Measurements from ENCODE around the gene NKAPL.
A peak's percentile ranks its signal among the peaks of the same experiment; 100 is the strongest.
"Not testable (repeated sequence)": the region's sequence is repeated elsewhere in the genome, so short reads cannot be mapped to it uniquely, and the experiment has no call there.

Gene NKAPL

GRCh38 chr6:28248916-28249315 is 10.2 kb upstream of the NKAPL start:
- DNase-seq, result no peak

GRCh38 chr6:28250747-28251146 is 8.3 kb upstream of the NKAPL start:
- DNase-seq, result no peak

GRCh38 chr6:28251661-28252008 is 7.5 kb upstream of the NKAPL start:
- no peak for DNase-seq

GRCh38 chr6:28252009-28252975 is 6.8 kb upstream of the NKAPL start, which contains the start of gene ZKSCAN4:
TSS of gene ZKSCAN4 (minus strand) at chr6:28252269. CDS start at chr6:28251980, 289 bp downstream.
- DNase-seq, result peak; percentile 86

GRCh38 chr6:28254121-28254519 is 5.0 kb upstream of the NKAPL start:
- DNase-seq, result no peak

GRCh38 chr6:28257042-28257441 is 2.1 kb upstream of the NKAPL start:
- no peak for DNase-seq

GRCh38 chr6:28263922-28264321 is 4.8 kb downstream of the NKAPL start:
- DNase-seq, result no peak

- no peak for DNase-seq
Observed at GRCh38 chr6:28264834-28265401, 5.8 kb downstream of the NKAPL start.

- no peak for DNase-seq
Observed at GRCh38 chr6:28266563-28266961, 7.5 kb downstream of the NKAPL start.

- DNase-seq, result peak; percentile 87
Observed at GRCh38 chr6:28266962-28267694, 8.0 kb downstream of the NKAPL start, which contains the start of gene ZSCAN26. TSS of gene ZSCAN26 (plus strand) at chr6:28267143. CDS start at chr6:28271920, 4,777 bp downstream.

GRCh38 chr6:28267695-28268059 is 8.6 kb downstream of the NKAPL start:
- DNase-seq, result no peak

- DNase-seq, result no peak
Observed at GRCh38 chr6:28269492-28269891, 10.4 kb downstream of the NKAPL start.

GRCh38 chr6:28274888-28275287 is 15.8 kb downstream of the NKAPL start:
- DNase-seq, result no peak

- no peak for DNase-seq
Observed at GRCh38 chr6:28277746-28278145, 18.6 kb downstream of the NKAPL start.

GRCh38 chr6:28280595-28281287 is 21.6 kb downstream of the NKAPL start:
- DNase-seq, result no peak

- DNase-seq, result peak; percentile 53
Observed at GRCh38 chr6:28281288-28282064, 22.4 kb downstream of the NKAPL start, which contains the start of gene PGBD1. TSS of gene PGBD1 (plus strand) at chr6:28281572. CDS start at chr6:28283814, 2,242 bp downstream.

GRCh38 chr6:28282926-28283325 is 23.8 kb downstream of the NKAPL start:
- no peak for DNase-seq

GRCh38 chr6:28291573-28291972 is 32.5 kb downstream of the NKAPL start:
- DNase-seq, result no peak

GRCh38 chr6:28295326-28295725 is 36.2 kb downstream of the NKAPL start:
- no peak for DNase-seq

GRCh38 chr6:28296520-28297060 is 37.5 kb downstream of the NKAPL start:
- DNase-seq, result no peak

GRCh38 chr6:28303570-28303969 is 44.5 kb downstream of the NKAPL start:
- no peak for DNase-seq

- DNase-seq, result not testable (repeated sequence)
Observed at GRCh38 chr6:28306363-28306762, 47.3 kb downstream of the NKAPL start.
